K562 (cell line): ENCODE measurements around the gene CACNG6. TPM values are rescaled to one million over a fixed set of nuclear protein-coding genes. Genes with fewer than 3 reads are reported as not detected.

ENCODE experiments used
- ATAC-seq: fragments of 200-7000 bp; cut with Tn5 transposase; 3 replicates; pipeline ENCODE4 v1.9.1; 2020; ENCODE audit warnings: moderate library complexity
- BruUV-seq: library from RNA; stranded (reverse); fragments of 400-500 nt; replicated peaks from 2 replicates; lab custom pipeline; 2021; lab: Mats Ljungman, UMichigan
- CTCF ChIA-PET: fragments of 300-600 bp; formaldehyde crosslinking; extraction: SDS; loops from one replicate; lab custom pipeline; 2021; ENCODE audit warnings: low intra/inter-chr PET ratio; lab: Yijun Ruan, JAX
- POLR2A ChIA-PET: fragments of 300-600, 350-650 bp; sonication (Branson Sonifier 250); formaldehyde crosslinking; extraction: SDS; loops from one replicate; lab custom pipeline; 2021; ENCODE audit warnings: antibody characterized with exemption, inconsistent platforms; lab: Yijun Ruan, JAX
- DNase-seq, 4 experiments: peaks; one replicate each; pipeline versions ENCODE4 v3.0.0 to v3.0.0-alpha.2; 2011 to 2018; ENCODE audit warnings: low spot score in 3 of 4, mixed read lengths in 3 of 4; ENCODE audit errors: extremely low read depth in 1 of 4
- FAIRE-seq: peaks from 2 replicates; lab custom pipeline; 2011; peaks lifted over from hg19 to GRCh38; lab: Jason Lieb, UNC
- H2AFZ ChIP-seq: 2 replicates; pipeline ENCODE4 v1.6.0; 2011; ENCODE audit warnings: low read depth, low read length, control low read depth, inconsistent platforms
- H3K27ac ChIP-seq: fragments of 200-600 bp; 3 replicates; pipeline ENCODE4 v1.8.0; 2011; ENCODE audit warnings: low read depth, mild to moderate bottlenecking, control low read depth, inconsistent platforms, low read length, moderate library complexity, mixed read lengths; ENCODE audit errors: extremely low read depth
- H3K27me3 ChIP-seq, 2 experiments: fragments of 300-600 bp in 1 of 2; 2 replicates in 1 of 2; 3 replicates in 1 of 2; pipeline versions ENCODE4 v1.6.0 to v1.8.0; 2011; ENCODE audit warnings: inconsistent platforms in 2 of 2, low read length in 2 of 2, mild to moderate bottlenecking in 1 of 2, mixed read lengths in 1 of 2, moderate library complexity in 1 of 2; ENCODE audit not compliant: control insufficient read depth in 2 of 2, insufficient read depth in 2 of 2
- H3K36me3 ChIP-seq: fragments of 300-600 bp; 3 replicates; pipeline ENCODE4 v1.8.0; 2011; ENCODE audit warnings: mild to moderate bottlenecking, low read length, inconsistent platforms; ENCODE audit not compliant: control insufficient read depth, insufficient read depth
- H3K4me1 ChIP-seq, 2 experiments: fragments of 200-600 bp in 1 of 2; replicated peaks in 1 of 2; 2 replicates in 1 of 2; 3 replicates in 1 of 2; pipeline versions ENCODE4 v1.5.1 to v1.8.0; 2011; ENCODE audit warnings: inconsistent platforms in 2 of 2, low read length in 2 of 2, mild to moderate bottlenecking in 1 of 2, mixed read lengths in 1 of 2, moderate library complexity in 1 of 2; ENCODE audit not compliant: control insufficient read depth in 2 of 2, insufficient read depth in 2 of 2
- H3K4me2 ChIP-seq: 2 replicates; pipeline ENCODE4 v1.6.1; 2011; ENCODE audit warnings: low read length, control low read depth, inconsistent platforms, mixed read lengths; ENCODE audit not compliant: insufficient read depth
- H3K4me3 ChIP-seq: fragments of 200-600 bp; sonication (generic), shearing (Covaris generic); 2 replicates; pipeline ENCODE4 v1.5.1; 2016; ENCODE audit warnings: control low read depth, inconsistent platforms
- H3K79me2 ChIP-seq: fragments of 200-600 bp; 3 replicates; pipeline ENCODE4 v1.8.0; 2011; ENCODE audit warnings: low read length, inconsistent platforms; ENCODE audit not compliant: control insufficient read depth, insufficient read depth
- H3K9ac ChIP-seq, 2 experiments: 2 replicates each; pipeline versions ENCODE4 v1.6.0 to v1.6.1; 2011; ENCODE audit warnings: low read depth in 2 of 2, low read length in 2 of 2, control low read depth in 1 of 2, inconsistent platforms in 1 of 2, mild to moderate bottlenecking in 1 of 2, mixed read lengths in 1 of 2; ENCODE audit not compliant: insufficient read depth in 1 of 2
- H3K9me1 ChIP-seq: one replicate; pipeline ENCODE4 v1.6.0; 2011; ENCODE audit warnings: inconsistent platforms, mild to moderate bottlenecking, low read length, moderate library complexity; ENCODE audit not compliant: control insufficient read depth, insufficient read depth
- H3K9me3 ChIP-seq: replicated peaks from 2 replicates; pipeline ENCODE4 v1.5.1; 2011; ENCODE audit warnings: low read depth, low read length, inconsistent platforms; ENCODE audit not compliant: control insufficient read depth, insufficient read depth
- H4K20me1 ChIP-seq: replicated peaks from 2 replicates; pipeline ENCODE4 v1.6.1; 2011; ENCODE audit warnings: low read length, inconsistent platforms, mixed read lengths; ENCODE audit not compliant: control insufficient read depth, insufficient read depth
- COPS2 ChIP-seq: fragments of 450-650 bp; conservative IDR thresholded peaks from 2 replicates; pipeline ENCODE4 v1.6.1; 2016; ENCODE audit warnings: mild to moderate bottlenecking, moderate library complexity
- CREB1 ChIP-seq, 2 experiments: sonication (generic) in 1 of 2; formaldehyde crosslinking in 1 of 2; IDR thresholded peaks; 2 replicates each; pipeline versions ENCODE4 v1.6.1 to v1.8.0; 2012 to 2022; ENCODE audit warnings: inconsistent platforms in 1 of 2, mild to moderate bottlenecking in 1 of 2, missing genetic modification reagents in 1 of 2, moderate library complexity in 1 of 2
- DPF2 ChIP-seq: fragments of 450-650 bp; IDR thresholded peaks from 2 replicates; pipeline ENCODE4 v1.6.1; 2016
- E2F3 ChIP-seq: fragments of 250-450 bp; sonication (Bioruptor Pico); IDR thresholded peaks from 2 replicates; pipeline ENCODE4 v1.4.0; 2020; ENCODE audit warnings: mild to moderate bottlenecking
- HDAC2 ChIP-seq: fragments of 450-650 bp; IDR thresholded peaks from 2 replicates; pipeline ENCODE4 v1.6.1; 2016; ENCODE audit warnings: mild to moderate bottlenecking
- HES1 ChIP-seq: fragments of 450-650 bp; IDR thresholded peaks from 2 replicates; pipeline ENCODE4 v1.6.1; 2016; ENCODE audit warnings: low read depth, mild to moderate bottlenecking, moderate library complexity
- MAFG ChIP-seq: fragments of 450-650 bp; conservative IDR thresholded peaks from 2 replicates; pipeline ENCODE4 v1.6.1; 2016; ENCODE audit warnings: missing genetic modification characterization, missing compliant biosample characterization
- MCM2 ChIP-seq: fragments of 450-650 bp; IDR thresholded peaks from 2 replicates; pipeline ENCODE4 v1.6.1; 2017; ENCODE audit warnings: low read depth, mild to moderate bottlenecking
- NBN ChIP-seq: fragments of 450-650 bp; IDR thresholded peaks from 2 replicates; pipeline ENCODE4 v1.6.1; 2016; ENCODE audit warnings: low read depth, mild to moderate bottlenecking
- NR2C2 ChIP-seq, 2 experiments: fragments of 200-800 bp in 1 of 2; sonication (Bioruptor generic) in 1 of 2; sonication (generic) in 1 of 2; formaldehyde crosslinking in 1 of 2; IDR thresholded peaks; 2 replicates each; pipeline versions ENCODE4 v1.6.1 to v1.8.0; 2016 to 2022; ENCODE audit warnings: mild to moderate bottlenecking in 1 of 2, missing compliant biosample characterization in 1 of 2, missing genetic modification characterization in 1 of 2, missing genetic modification reagents in 1 of 2
- NR4A1 ChIP-seq, 2 experiments: fragments of 250-450 bp in 1 of 2; fragments of 450-650 bp in 1 of 2; sonication (Bioruptor Pico) in 1 of 2; IDR thresholded peaks; 2 replicates each; pipeline versions ENCODE4 v1.4.0 to v1.6.1; 2016 to 2020; ENCODE audit warnings: mild to moderate bottlenecking in 2 of 2, missing compliant biosample characterization in 1 of 2, missing genetic modification characterization in 1 of 2, moderate library complexity in 1 of 2
- PRMT5 ChIP-seq: sonication (generic); formaldehyde crosslinking; IDR thresholded peaks from 2 replicates; pipeline ENCODE4 v1.5.0; 2020; ENCODE audit warnings: missing genetic modification reagents
- TCFL5 ChIP-seq: fragments of 250-450 bp; sonication (Bioruptor Pico); conservative IDR thresholded peaks from 2 replicates; pipeline ENCODE4 v1.6.1; 2021; ENCODE audit warnings: mild to moderate bottlenecking, moderate library complexity, matching md5 sums
- ZBTB34 ChIP-seq: fragments of 250-450 bp; sonication (Bioruptor Pico); IDR thresholded peaks from 2 replicates; pipeline ENCODE4 v1.8.0; 2021; ENCODE audit warnings: mild to moderate bottlenecking, moderate library complexity
- ZNF655 ChIP-seq: fragments of 250-450 bp; sonication (Bioruptor Pico); IDR thresholded peaks from 2 replicates; pipeline ENCODE4 v1.5.0; 2021
- ZNF76 ChIP-seq: fragments of 250-450 bp; sonication (Bioruptor Pico); IDR thresholded peaks from 2 replicates; pipeline ENCODE4 v1.4.0; 2020; ENCODE audit warnings: mild to moderate bottlenecking, moderate library complexity, borderline replicate concordance
- ZNF77 ChIP-seq: fragments of 250-450 bp; sonication (Bioruptor Pico); IDR thresholded peaks from 2 replicates; pipeline ENCODE4 v1.5.0; 2020
- WGBS: fragments of 100-300 bp; shearing (Covaris generic); methylation state at CpG from one replicate; pipeline ENCODE4 v1.1.6; 2016; ENCODE audit warnings: low coverage, mixed read lengths; ENCODE audit not compliant: insufficient coverage; ENCODE audit errors: missing lambda C conversion rate; 5-methylcytosine and 5-hydroxymethylcytosine counted together
- in situ Hi-C: fragments of 300-500 bp; cut with MboI; formaldehyde crosslinking; loops from 4 replicates; pipeline ENCODE4 v1.15.0; 2018; ENCODE audit warnings: inconsistent platforms, mixed read lengths
- intact Hi-C: fragments of 100-400 bp; cut with micrococcal nuclease; formaldehyde crosslinking; loops from 2 replicates; pipeline ENCODE4 v1.14.2; 2022
- polyA plus RNA-seq, 8 experiments: library from polyadenylated mRNA; depleted of rRNA in 4 of 8; stranded (reverse) in 5 of 8; unstranded in 3 of 8; fragments of >200 nt; fragmentation: Nextera tagmentation in 2 of 8; fragmentation: Illumina TruSeq in 1 of 8; extraction: Ambion mirVana in 2 of 8; extraction: Trizol in 1 of 8; gene quantifications; 2 replicates each; pipeline versions ENCODE4 v1.2.1 to v1.2.3, GENCODE V29; 2011 to 2014; ENCODE audit warnings: inconsistent platforms in 1 of 8, missing spikeins in 1 of 8
- total RNA-seq, 7 experiments: library from RNA; depleted of rRNA in 6 of 7; stranded (reverse); fragments of >200 nt in 6 of 7; fragmentation: Illumina TruSeq in 2 of 7; extraction: Trizol in 2 of 7; gene quantifications; 2 replicates each; pipeline versions ENCODE4 v1.2.1 to v1.2.3, GENCODE V29; 2011 to 2021; ENCODE audit warnings: low replicate concordance in 1 of 7

CACNG6 gene
- total and polyA plus RNA-seq, 9 of the 15 experiments (the other 6 are each of a cell fraction or from before 2014, with no cell fraction given) = not detected

GRCh38 chr19:53980539-53981375, 10.7 kb upstream of the CACNG6 start (continued):
- TF ChIP-seq MAFG (tag) = no peak
- no peak for TF ChIP-seq NR2C2 (CRISPR knock-in tag; IDR thresholded peaks at IDR 0.05)
- 0 out of 2 replicates have a peak, but pooled peaks have one; percentile 6 for TF ChIP-seq NR2C2 (tag; IDR thresholded peaks at IDR 0.05)
- TF ChIP-seq E2F3 (CRISPR knock-in tag) = no peak

GRCh38 chr19:53981376-53981951, 10.0 kb upstream of the CACNG6 start:
- ChIA-PET POLR2A (no interaction called here), CTCF (no interaction called here)
- DNase-seq (no peak), FAIRE-seq (no peak), ATAC-seq (no peak)
- Histone ChIP-seq H3K79me2 (no peaks in the 10 kb centered on the region), H3K9me3 (no peaks in the 10 kb centered on the region), H3K36me3 (no peaks in the 10 kb centered on the region), H3K27ac (no peak overlapping the region), H3K4me2 (no peak overlapping the region), H3K27me3 (peaks cover 6 to 22% of the 10 kb centered on the region in 2 experiments; a peak in 4 of 5 replicates), H4K20me1 (no peaks in the 10 kb centered on the region; the same call in 1 of the 2 replicates), H2AFZ (no peak overlapping the region), H3K9ac (no peak overlapping the region), H3K4me3 (no peak overlapping the region), H3K4me1 (peaks cover 2 to 24% of the 10 kb centered on the region in 2 experiments; a peak in 2 of 5 replicates), H3K9me1 (no peaks in the 10 kb centered on the region)
- no TSS peak for BruUV-seq
- intact Hi-C loops (no loop called here), in situ Hi-C loops (no loop called here)
- 47% methylated on average over 12 of the region's 13 CpGs for WGBS
- no peak for TF ChIP-seq HES1
- TF ChIP-seq PRMT5 = no peak
- no peak for TF ChIP-seq MCM2
- TF ChIP-seq ZNF655 (CRISPR knock-in tag) = no peak
- no peak for TF ChIP-seq DPF2
- no peak for TF ChIP-seq NR4A1 (CRISPR knock-in tag; IDR thresholded peaks at IDR 0.05)
- TF ChIP-seq NR4A1 (tag; IDR thresholded peaks at IDR 0.05) = no peak
- no peak for TF ChIP-seq ZNF77 (CRISPR knock-in tag)
- TF ChIP-seq COPS2 = no peak
- TF ChIP-seq NBN = no peak
- no peak for TF ChIP-seq CREB1 (IDR thresholded peaks at IDR 0.05)
- no peak for TF ChIP-seq CREB1 (CRISPR knock-in tag; IDR thresholded peaks at IDR 0.05)
- no peak for TF ChIP-seq HDAC2
- TF ChIP-seq ZBTB34 (CRISPR knock-in tag) = no peak
- TF ChIP-seq ZNF76 (CRISPR knock-in tag) = no peak
- TF ChIP-seq TCFL5 = no peak
